ENCODE results near the gene PPP6R2. TPM values are rescaled to one million over a fixed set of nuclear protein-coding genes. Genes with fewer than 3 reads are reported as not detected.
A peak's percentile ranks its signal among the peaks of the same experiment; 100 is the strongest.

Gene PPP6R2
- total and polyA plus RNA-seq, 2 of the 4 experiments (the other 2 are of a cell fraction): 49.2 to 51.6 TPM

- Histone ChIP-seq H3K4me2 (ENCODE audit: low read depth, low read length) (peak overlapping the region; percentile 89), H3K18ac (ENCODE audit: low read depth, low read length) (no peak overlapping the region), H3K4me3 (ENCODE audit: insufficient read depth, low read depth, low read length) (peak overlapping the region; percentile 86), H3K9me1 (ENCODE audit: insufficient read depth, low read length) (peaks cover 14% of the 10 kb centered on the region), H3K4me1 (ENCODE audit: control insufficient read depth, insufficient read depth, low read length) (peaks cover 8% of the 10 kb centered on the region), H3K23ac (ENCODE audit: low read depth, low read length) (peak overlapping the region; percentile 76), H3K9ac (ENCODE audit: low read depth, low read length) (peak overlapping the region; percentile 79), H3K14ac (replicated peaks; ENCODE audit: low read depth, low read length) (peak overlapping the region; percentile 33), H2BK5ac (ENCODE audit: low read depth, low read length, poor library complexity, severe bottlenecking) (peak overlapping the region; percentile 56), H2BK120ac (ENCODE audit: low read depth, low read length) (peak overlapping the region; percentile 30; the same call in 1 of the 2 replicates), H2AK5ac (ENCODE audit: low read depth, low read length) (peak overlapping the region; percentile 11; the same call in 1 of the 2 replicates), H4K5ac (ENCODE audit: low read depth, low read length) (peak overlapping the region; percentile 49; the same call in 1 of the 2 replicates), H3K56ac (ENCODE audit: extremely low read depth, insufficient read depth, low read length) (no peak overlapping the region), H3K4ac (ENCODE audit: low read depth, low read length) (peak overlapping the region; percentile 53), H4K8ac (ENCODE audit: low read depth in 2 of 2, low read length in 2 of 2) (peak overlapping the region in 1 of 2 experiments; percentile 54; a peak in 1 of 4 replicates), H2BK15ac (ENCODE audit: low read depth, low read length) (no peak overlapping the region), H3K9me3 (ENCODE audit: control insufficient read depth, insufficient read depth, low read length) (no peaks in the 10 kb centered on the region), H3K36me3 (ENCODE audit: control insufficient read depth, insufficient read depth, low read length) (no peaks in the 10 kb centered on the region), H2AK9ac (replicated peaks; ENCODE audit: low read depth, low read length, poor library complexity) (peak overlapping the region; percentile 92), H4K91ac (ENCODE audit: insufficient read depth, low read depth, low read length) (peak overlapping the region; percentile 20; the same call in 1 of the 2 replicates), H3K27ac (ENCODE audit: insufficient read depth, low read length) (peak overlapping the region; percentile 47), H2BK20ac (ENCODE audit: low read depth, low read length) (no peak overlapping the region), H3K79me1 (ENCODE audit: low read depth in 1 of 2, low read length in 2 of 2) (peaks cover 11 to 26% of the 10 kb centered on the region in 2 experiments), H3K27me3 (ENCODE audit: control insufficient read depth, insufficient read depth, low read length) (no peaks in the 10 kb centered on the region), H4K20me1 (ENCODE audit: insufficient read depth, low read length) (no peaks in the 10 kb centered on the region), H2AFZ (replicated peaks; ENCODE audit: low read length, poor library complexity) (peak overlapping the region; percentile 96)
- intact Hi-C loops (cut with micrococcal nuclease): loop anchor here (2.0 to 5.0 kb wide), 4 partner anchors 20 to 74 kb away; partner anchors contain the start of genes MAPK11 and PLXNB2
- dilution Hi-C loops (cut with HindIII; ENCODE audit: low sequenced_read_pairs, unreplicated experiment): no loop called here
- WGBS, 2 experiments (ENCODE audit: extremely low coverage in 2 of 2, insufficient read length in 1 of 2): 10% methylated on average over 29 of the region's 56 CpGs; no CpG with 5 or more reads in 1 of the 2 experiments
- no peak for TF ChIP-seq MXI1 (IDR thresholded peaks at IDR 0.05; ENCODE audit: borderline replicate concordance, low read depth, low read length)
- no peak for TF ChIP-seq MAFK (IDR thresholded peaks at IDR 0.05; ENCODE audit: low read depth, low read length)
- no peak for TF ChIP-seq POLR2A (IDR thresholded peaks at IDR 0.05; ENCODE audit: low read depth, low read length)
- no peak for TF ChIP-seq CEBPB (IDR thresholded peaks at IDR 0.05; ENCODE audit: low read depth, low read length)
- TF ChIP-seq MAZ (IDR thresholded peaks at IDR 0.05; ENCODE audit: borderline replicate concordance, low read depth, low read length): no peak
- no peak for TF ChIP-seq RCOR1 (IDR thresholded peaks at IDR 0.05; ENCODE audit: insufficient replicate concordance, low read length)
- TF ChIP-seq CTCF (conservative IDR thresholded peaks at IDR 0.05; ENCODE audit: low read depth, low read length): no peak
- no peak for TF ChIP-seq SMC3 (IDR thresholded peaks at IDR 0.05; ENCODE audit: low read depth, low read length)
- in situ Hi-C loops (cut with MboI; ENCODE audit: low sequenced_read_pairs): loop anchor here (5.0 to 10.0 kb wide), 2 partner anchors 52 to 74 kb away; partner anchors contain the start of genes HDAC10 and MAPK11
- ChIA-PET POLR2A (ENCODE audit: unreplicated experiment) (no interaction called here), CTCF (interaction anchor here (0.9 to 1.0 kb wide), 2 partner anchors 16 to 32 kb away, joined by 3 to 4 read pairs; no protein-coding TSS in a partner anchor)
- DNase-seq: no peak
- BruUV-seq (replicated peaks): no TSS peak
- ATAC-seq (ENCODE audit: low read depth): peak; percentile 40
Measured at GRCh38 chr22:50326225-50326955, 16.7 kb upstream of the PPP6R2 start.
